NCI-H1436 treated with DMSO at 0.1 percent for 48 hours (cell line): ENCODE data around the gene ZNF320.
"Not testable (repeated sequence)": the region's sequence is repeated elsewhere in the genome, so short reads cannot be mapped to it uniquely, and the experiment has no call there.

Experiments
- DNase-seq: peaks from one replicate; lab custom pipeline; 2025; lab: John Stamatoyannopoulos, UW

Gene ZNF320

DNA sequence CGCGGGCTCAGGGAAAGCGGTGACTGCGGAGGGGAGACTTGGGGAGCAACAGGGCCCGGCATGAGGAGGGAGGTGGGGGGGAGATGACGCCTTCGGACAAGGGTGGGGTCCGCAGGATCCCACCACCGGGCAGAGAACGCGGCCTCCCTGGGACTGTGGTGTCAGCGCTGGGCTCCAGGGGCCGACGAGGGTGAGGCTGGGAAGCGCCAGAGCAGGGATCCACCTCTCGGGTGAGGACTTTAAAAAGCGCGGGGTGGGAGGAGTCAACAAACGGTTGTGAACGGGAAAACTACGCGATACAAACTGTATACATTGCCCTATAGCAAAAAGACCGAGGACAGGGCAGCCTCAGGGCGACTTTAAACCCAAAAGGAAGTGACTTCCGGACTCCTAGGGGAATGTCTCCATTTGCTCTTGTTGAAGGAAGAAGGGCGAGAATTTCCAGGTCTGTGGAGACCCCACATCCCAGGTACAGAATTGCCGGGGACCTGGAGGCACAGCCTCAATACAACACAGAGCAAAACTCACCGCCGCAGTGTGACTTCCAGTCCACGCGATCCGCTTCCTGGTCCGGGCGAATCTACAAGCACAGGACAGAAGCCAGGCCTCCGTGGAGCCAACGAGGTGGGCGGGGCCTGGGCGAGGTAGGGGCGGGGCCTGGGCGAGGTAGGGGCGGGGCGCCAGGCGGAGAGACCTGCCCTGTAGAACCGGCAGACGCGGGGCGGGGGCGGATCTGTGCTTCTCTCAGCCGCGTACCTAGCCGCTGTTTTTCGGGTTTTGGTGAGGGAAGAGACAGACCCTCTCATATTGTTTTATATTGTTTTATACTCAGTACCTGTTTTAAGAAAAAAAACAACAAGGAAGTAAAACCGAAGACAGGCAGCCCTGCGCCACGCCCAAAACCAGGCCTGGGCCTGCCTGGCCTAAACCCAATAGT is 25.7 kb upstream of the ZNF320 start, which contains the start of gene ZNF888:
ZNF888 (minus strand) TSS at position 588 of the 937 bp plus-strand sequence. CDS start 5,555 bp downstream, outside the sequence.
- peak; percentile 18 for DNase-seq

GRCh38 chr19:52917531-52917930 is 20.1 kb upstream of the ZNF320 start:
- no peak for DNase-seq

DNA sequence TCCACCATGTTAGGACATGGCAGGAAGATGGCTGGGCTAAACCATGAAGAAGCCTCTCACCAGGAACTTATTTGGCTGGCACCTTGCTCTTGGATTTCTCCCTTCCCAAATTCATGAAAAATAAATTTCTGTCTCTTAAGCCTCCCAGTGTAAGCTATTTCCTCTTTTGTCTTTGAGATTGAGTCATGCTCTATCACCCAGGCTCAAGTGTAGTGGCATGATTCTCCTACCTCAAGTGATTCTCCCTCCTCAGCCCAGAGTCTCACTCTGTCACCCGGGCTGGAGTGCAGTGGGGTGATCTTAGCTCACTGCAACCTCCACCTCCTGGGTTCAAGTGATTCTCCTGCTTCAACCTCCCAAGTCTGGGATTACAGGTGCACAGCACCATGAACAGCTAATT is 13.2 kb upstream of the ZNF320 start:
- DNase-seq = no peak

GRCh38 chr19:52904052-52904780 is 6.8 kb upstream of the ZNF320 start:
- DNase-seq = not testable (repeated sequence)

GRCh38 chr19:52901842-52902241 is 4.4 kb upstream of the ZNF320 start:
- DNase-seq = no peak

GRCh38 chr19:52898596-52898995 is 1.2 kb upstream of the ZNF320 start:
- not testable (repeated sequence) for DNase-seq

GRCh38 chr19:52898101-52898500 is 666 bp upstream of the ZNF320 start:
- DNase-seq = no peak

- DNase-seq = no peak
Measured at GRCh38 chr19:52896431-52897137, 851 bp downstream of the ZNF320 start.

- DNase-seq = no peak
Measured at GRCh38 chr19:52891336-52891735, 6.1 kb downstream of the ZNF320 start.

GRCh38 chr19:52889931-52890330 is 7.5 kb downstream of the ZNF320 start:
- DNase-seq = no peak

GRCh38 chr19:52889076-52889475 is 8.4 kb downstream of the ZNF320 start:
- DNase-seq = no peak

DNA sequence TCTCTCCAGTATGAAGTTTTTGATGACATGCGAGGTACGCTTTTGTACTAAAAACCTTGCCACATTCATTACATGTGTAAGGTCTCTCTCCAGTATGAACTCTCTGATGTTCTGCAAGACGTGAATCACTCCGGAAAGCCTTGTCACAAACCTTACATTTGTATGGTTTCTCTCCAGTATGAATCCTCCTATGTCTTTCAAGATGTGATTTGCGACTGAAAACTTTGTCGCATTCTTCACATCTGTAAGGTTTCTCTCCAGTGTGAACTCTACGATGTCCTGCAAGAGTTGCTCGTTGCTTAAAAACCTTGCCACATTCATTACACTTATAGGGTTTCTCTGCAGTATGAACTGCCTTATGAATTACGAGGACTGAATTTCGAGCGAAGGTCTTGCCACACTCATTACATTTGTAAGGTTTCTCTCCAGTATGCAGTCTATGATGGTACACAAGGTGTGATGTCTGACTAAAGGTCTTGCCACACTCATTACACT is 16.5 kb downstream of the ZNF320 start:
- no peak for DNase-seq

DNA sequence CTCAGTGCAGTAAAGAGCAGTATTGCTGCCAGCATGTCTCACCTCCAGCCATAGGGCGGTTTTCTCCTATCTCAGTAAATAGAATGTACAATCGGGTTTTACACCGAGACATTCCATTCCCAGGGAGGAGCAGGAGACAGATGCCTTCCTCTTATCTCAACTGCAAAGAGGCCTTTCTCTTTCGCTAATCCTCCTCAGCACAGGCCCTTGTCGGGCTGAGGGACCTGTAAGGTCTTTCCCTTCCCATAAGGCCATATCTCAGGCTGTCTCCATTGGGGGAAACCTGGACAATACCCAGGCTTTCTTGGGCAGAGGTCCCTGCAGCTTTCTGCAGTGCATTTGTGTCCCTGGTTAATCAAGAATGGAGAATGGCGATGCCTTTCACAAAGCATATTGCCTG is 24.4 kb downstream of the ZNF320 start:
- DNase-seq = not testable (repeated sequence)

DNA sequence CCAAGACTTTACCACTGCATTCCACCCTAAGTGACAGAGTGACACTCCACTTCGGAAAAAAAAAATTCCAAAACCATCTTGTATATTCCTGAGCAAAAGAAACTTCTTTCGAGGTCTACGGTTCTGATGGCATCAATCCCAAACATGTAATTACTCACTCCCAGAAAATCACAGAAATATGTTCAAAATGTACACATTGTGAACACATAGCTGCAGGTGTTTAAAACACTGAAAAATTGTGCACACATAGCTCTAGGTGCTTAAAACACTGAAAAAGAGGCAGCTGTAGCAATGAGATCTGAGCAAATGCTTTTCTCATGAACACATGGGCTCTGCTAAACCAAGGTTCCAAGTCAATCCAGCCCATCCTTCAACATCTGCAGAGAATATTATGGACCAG is 26.0 kb downstream of the ZNF320 start:
- DNase-seq = no peak

GRCh38 chr19:52868031-52868430 is 29.4 kb downstream of the ZNF320 start:
- not testable (repeated sequence) for DNase-seq

DNA sequence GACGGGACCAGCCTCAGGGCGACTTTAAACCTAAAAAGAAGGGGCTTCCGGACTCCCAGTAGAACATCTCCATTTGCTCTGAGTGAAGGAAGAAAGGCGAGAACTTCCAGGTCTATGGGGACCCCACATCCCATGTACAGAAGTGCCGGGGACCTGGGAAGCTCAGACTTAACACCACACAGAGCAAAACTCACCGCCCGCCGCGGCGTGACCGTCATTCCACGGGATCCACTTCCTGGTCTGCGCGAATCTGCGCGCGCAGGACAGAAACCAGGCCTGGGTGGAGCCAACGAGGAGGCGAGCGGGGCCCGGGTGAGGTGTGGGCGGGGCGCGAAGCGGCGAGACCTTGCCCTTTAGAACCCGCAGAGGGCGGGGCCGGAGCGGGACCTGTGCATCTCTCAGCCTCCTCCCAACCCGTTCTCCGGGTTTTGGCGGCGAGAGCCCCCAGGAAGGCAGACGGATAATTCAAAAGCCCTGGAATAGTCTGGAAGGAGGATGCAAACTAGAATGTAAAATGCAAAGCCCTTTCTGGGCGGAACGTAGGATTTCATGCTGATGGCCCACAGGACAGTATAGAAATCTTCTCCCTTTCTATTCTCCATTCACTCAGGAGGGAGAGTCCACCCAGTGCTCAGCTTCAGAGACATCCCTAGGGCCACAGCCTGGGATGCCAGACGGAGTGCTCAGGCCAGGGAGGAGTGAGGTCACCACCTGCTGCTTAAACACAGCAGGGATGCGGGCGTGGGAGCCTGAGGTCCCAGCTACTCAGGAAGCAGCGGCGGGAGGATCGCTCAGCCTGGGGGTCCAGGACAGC is 39.9 kb downstream of the ZNF320 start, which contains the start of gene ZNF468:
ZNF468 (minus strand) TSS at position 242 of the 814 bp plus-strand sequence. CDS start 3,347 bp downstream, outside the sequence.
- DNase-seq = peak; percentile 1

GRCh38 chr19:52856540-52857377 is 40.7 kb downstream of the ZNF320 start:
- not testable (repeated sequence) for DNase-seq
